CD8-positive, alpha-beta memory T cell (primary cell): ENCODE results near the gene PEBP1. TPM values are rescaled to one million over a fixed set of nuclear protein-coding genes. Genes with fewer than 3 reads are reported as not detected.

Experiments used
- CTCF ChIA-PET: fragments of 350-600 bp; sonication (Branson Sonifier 250); formaldehyde crosslinking; loops from one replicate; lab custom pipeline; 2021; ENCODE audit warnings: antibody characterized with exemption; lab: Charles Lee
- POLR2A ChIA-PET: fragments of 350-600 bp; sonication (Branson Sonifier 250); formaldehyde crosslinking; loops from one replicate; lab custom pipeline; 2021; ENCODE audit warnings: antibody characterized with exemption; lab: Charles Lee
- DNase-seq, 5 donors: peaks; one replicate each; pipeline versions ENCODE4 v3.0.0 to v3.0.0-alpha.2; 2020 to 2022; ENCODE audit warnings: mixed read lengths in 1 of 5
- H3K27ac ChIP-seq: one replicate; pipeline ENCODE4 v1.7.0; 2013; ENCODE audit warnings: low read depth, mild to moderate bottlenecking, low read length, moderate library complexity
- H3K27me3 ChIP-seq: 2 replicates; pipeline ENCODE4 v1.7.0; 2013; ENCODE audit warnings: low read length, mild to moderate bottlenecking; ENCODE audit not compliant: insufficient read depth, poor library complexity, severe bottlenecking
- H3K36me3 ChIP-seq: 2 replicates; pipeline ENCODE4 v1.7.0; 2013; ENCODE audit warnings: mild to moderate bottlenecking, low read length, moderate library complexity; ENCODE audit not compliant: insufficient read depth
- H3K4me1 ChIP-seq: 2 replicates; pipeline ENCODE4 v1.7.0; 2013; ENCODE audit warnings: mild to moderate bottlenecking, low read length, moderate library complexity; ENCODE audit not compliant: insufficient read depth
- H3K4me3 ChIP-seq: 2 replicates; pipeline ENCODE4 v1.7.0; 2013; ENCODE audit warnings: mild to moderate bottlenecking, low read length
- H3K9me3 ChIP-seq: 2 replicates; pipeline ENCODE4 v1.7.0; 2013; ENCODE audit warnings: mild to moderate bottlenecking, low read length
- H3K27ac Mint-ChIP-seq, 8 donors: one replicate each; pipeline ENCODE4 v1.8.0; 2020 to 2021; ENCODE audit warnings: mixed read lengths in 8 of 8, mild to moderate bottlenecking in 6 of 8, inconsistent platforms in 3 of 8, moderate library complexity in 3 of 8
- H3K27me3 Mint-ChIP-seq, 2 donors: one replicate each; pipeline ENCODE4 v1.8.0; 2020 to 2021; ENCODE audit warnings: mixed read lengths in 2 of 2, mild to moderate bottlenecking in 1 of 2, moderate library complexity in 1 of 2
- H3K36me3 Mint-ChIP-seq, 3 donors: one replicate each; pipeline ENCODE4 v1.8.0; 2020 to 2021; ENCODE audit warnings: mixed read lengths in 3 of 3, inconsistent platforms in 1 of 3, mild to moderate bottlenecking in 1 of 3
- H3K4me1 Mint-ChIP-seq, 3 donors: one replicate each; pipeline ENCODE4 v1.8.0; 2020 to 2021; ENCODE audit warnings: mixed read lengths in 3 of 3, inconsistent platforms in 1 of 3, mild to moderate bottlenecking in 1 of 3
- H3K4me3 Mint-ChIP-seq, 7 donors: one replicate each; pipeline ENCODE4 v1.8.0; 2020 to 2021; ENCODE audit warnings: mixed read lengths in 7 of 7, mild to moderate bottlenecking in 6 of 7, moderate library complexity in 4 of 7, inconsistent platforms in 2 of 7
- H3K9me3 Mint-ChIP-seq, 5 donors: one replicate each; pipeline ENCODE4 v1.8.0; 2020 to 2022; ENCODE audit warnings: mixed read lengths in 5 of 5, mild to moderate bottlenecking in 3 of 5, moderate library complexity in 2 of 5, inconsistent platforms in 1 of 5
- polyA plus RNA-seq: library from polyadenylated mRNA; unstranded; fragments of 300-500 nt; fragmentation: Illumina TruSeq; gene quantifications from one replicate; pipeline ENCODE4 v1.2.3, GENCODE V29; 2021
- total RNA-seq, 2 experiments: library from RNA; stranded (reverse); gene quantifications; one replicate each; pipeline ENCODE4 v1.2.3, GENCODE V29; 2021

Gene PEBP1
- total and polyA plus RNA-seq, 3 experiments from 2014 or later = 140 to 317 (median 142) TPM

DNA sequence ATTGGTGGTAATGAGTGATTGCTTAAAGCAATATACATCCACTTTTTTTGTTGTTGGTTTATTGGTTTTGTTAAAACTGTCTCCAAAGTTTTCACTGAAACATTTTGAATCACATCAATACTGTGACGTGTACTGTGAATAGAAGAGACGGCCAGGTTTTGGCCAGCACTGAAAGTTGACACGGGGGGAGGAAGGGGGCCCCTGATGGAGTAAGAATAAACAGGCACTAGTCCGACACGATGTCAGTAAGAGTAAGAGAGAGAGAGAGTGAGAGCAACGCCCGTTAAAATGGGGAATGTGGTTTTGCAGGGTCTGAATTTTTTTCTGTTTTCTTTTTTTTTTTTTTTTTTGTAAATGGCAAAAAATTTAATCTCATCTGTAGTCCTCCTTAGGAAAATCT is 14.7 kb downstream of the PEBP1 start:
- peaks cover 18% of the 10 kb centered on the region for H3K36me3 ChIP-seq
- H3K27me3 ChIP-seq = no peaks in the 10 kb centered on the region
- Mint-ChIP-seq H3K4me3 (no peak overlapping the region), H3K27ac (peak overlapping the region in 4 of 8 donors; percentile 44 to 84 (median 52)), H3K36me3 (peaks cover 0 to 57% (median 7%) of the 10 kb centered on the region in 3 donors), H3K27me3 (no peaks in the 10 kb centered on the region), H3K4me1 (peaks cover 0 to 3% (median 0%) of the 10 kb centered on the region in 3 donors), H3K9me3 (no peaks in the 10 kb centered on the region)
- H3K9me3 ChIP-seq = no peaks in the 10 kb centered on the region
- POLR2A ChIA-PET = no interaction called here
- DNase-seq = no peak
- H3K4me3 ChIP-seq = no peak overlapping the region
- CTCF ChIA-PET = no interaction called here
- no peak overlapping the region for H3K27ac ChIP-seq
- no peaks in the 10 kb centered on the region for H3K4me1 ChIP-seq

DNA sequence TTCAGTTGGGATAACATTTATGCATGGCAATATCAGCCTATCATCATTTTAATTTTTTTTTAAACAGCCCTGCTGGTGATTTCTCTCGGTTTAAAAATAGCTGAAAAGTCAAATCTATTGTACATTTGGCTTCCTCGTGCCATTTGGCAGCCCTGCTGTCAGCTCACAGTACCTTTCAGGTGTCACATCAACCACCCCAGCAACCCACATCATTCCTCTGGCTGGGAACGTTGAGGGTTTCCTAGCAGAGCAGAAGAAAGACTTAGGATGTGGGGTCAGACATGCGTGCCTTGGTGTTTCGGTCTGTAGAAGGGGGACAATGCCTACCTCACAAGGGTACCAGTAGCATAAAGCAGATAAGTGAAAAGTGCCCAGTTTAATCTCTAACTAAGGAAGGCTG is 15.8 kb downstream of the PEBP1 start:
- Histone ChIP-seq H3K4me1 (no peaks in the 10 kb centered on the region), H3K27ac (no peak overlapping the region), H3K27me3 (no peaks in the 10 kb centered on the region), H3K36me3 (peaks cover 23% of the 10 kb centered on the region), H3K4me3 (no peak overlapping the region), H3K9me3 (no peaks in the 10 kb centered on the region)
- Mint-ChIP-seq H3K4me3 (no peak overlapping the region), H3K9me3 (no peaks in the 10 kb centered on the region), H3K27me3 (no peaks in the 10 kb centered on the region), H3K4me1 (no peaks in the 10 kb centered on the region), H3K27ac (peak overlapping the region in 3 of 8 donors; percentile 58 to 80 (median 63)), H3K36me3 (peaks cover 0 to 51% (median 7%) of the 10 kb centered on the region in 3 donors)
- POLR2A ChIA-PET = interaction anchor here (1.2 kb wide), 1 partner anchor 16 kb away, joined by 5 read pairs; the partner anchor contains the start of gene PEBP1
- DNase-seq = no peak
- CTCF ChIA-PET = interaction anchor here (1.5 kb wide), 1 partner anchor 16 kb away, joined by 3 read pairs; the partner anchor contains the start of gene PEBP1

DNA sequence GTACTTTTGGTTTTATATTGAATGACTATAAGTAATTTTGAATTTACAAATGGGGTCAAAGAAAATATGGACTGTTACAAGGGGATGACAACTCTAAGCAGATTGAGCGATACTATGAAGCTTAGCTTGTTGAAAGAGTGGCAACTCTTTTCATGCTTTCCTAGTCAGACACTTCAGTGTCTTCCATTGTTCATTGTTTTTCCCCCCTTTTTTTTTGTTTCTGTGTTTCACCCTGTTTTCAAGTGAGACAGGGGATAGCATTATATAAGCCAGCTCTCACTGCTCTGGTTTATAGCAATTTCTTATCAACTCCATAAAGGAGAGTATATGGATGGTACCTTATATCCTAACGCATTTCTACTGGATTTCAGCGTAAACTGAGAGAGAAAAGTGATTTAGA is 24.6 kb downstream of the PEBP1 start:
- POLR2A ChIA-PET = interaction anchor here (0.5 kb wide), 1 partner anchor 44 kb away, joined by 4 read pairs; no protein-coding TSS in a partner anchor
- no peak overlapping the region for H3K4me3 Mint-ChIP-seq
- peaks cover 48% of the 10 kb centered on the region for H3K36me3 ChIP-seq

DNA sequence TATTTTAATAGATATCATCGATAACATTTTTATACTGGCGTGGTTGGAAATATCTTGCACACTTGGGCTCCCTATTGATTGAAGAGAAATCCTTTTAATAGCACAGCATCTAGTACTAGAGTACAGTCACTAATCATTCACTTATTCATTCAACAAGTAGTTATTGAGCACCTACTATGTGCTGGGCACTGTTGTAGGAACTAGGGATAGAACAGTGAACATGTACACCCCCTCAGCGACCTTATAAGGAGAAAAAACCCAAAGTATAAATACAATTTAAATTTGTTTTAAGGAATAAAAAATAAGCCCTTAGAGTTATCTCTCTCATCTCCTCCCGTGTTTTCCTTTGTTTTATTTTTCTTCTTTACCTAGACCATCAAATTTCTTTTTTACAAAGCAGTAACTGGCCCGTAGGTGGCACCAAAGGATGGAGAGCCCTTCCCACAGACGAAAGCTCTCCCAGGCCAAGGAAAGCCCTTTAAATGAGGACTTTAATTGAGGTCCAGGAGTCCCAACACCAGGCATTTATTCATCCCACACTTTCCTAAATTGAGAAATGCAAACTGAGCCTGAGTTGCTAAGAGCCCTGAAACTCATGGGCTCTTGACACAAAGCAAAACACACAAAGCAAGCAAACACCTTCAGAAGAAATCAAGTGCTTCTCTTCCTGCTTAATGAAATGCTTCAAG is 29.0 kb downstream of the PEBP1 start:
- DNase-seq = no peak
- Histone ChIP-seq H3K4me3 (no peak overlapping the region), H3K27me3 (no peaks in the 10 kb centered on the region), H3K27ac (no peak overlapping the region), H3K4me1 (peaks cover 15% of the 10 kb centered on the region), H3K9me3 (no peaks in the 10 kb centered on the region), H3K36me3 (peaks cover 21% of the 10 kb centered on the region)
- H3K4me3 Mint-ChIP-seq = no peak overlapping the region
- H3K27me3 Mint-ChIP-seq = no peaks in the 10 kb centered on the region
- ChIA-PET CTCF (interaction anchor here (0.7 to 1.4 kb wide), 2 partner anchors 29 to 213 kb away, joined by 3 to 4 read pairs; partner anchors contain the start of gene PEBP1), POLR2A (no interaction called here)
- H3K36me3 Mint-ChIP-seq = peaks cover 10 to 75% (median 17%) of the 10 kb centered on the region in 3 donors
- no peaks in the 10 kb centered on the region for H3K9me3 Mint-ChIP-seq
- H3K4me1 Mint-ChIP-seq = peaks cover 2 to 6% (median 6%) of the 10 kb centered on the region in 3 donors
- H3K27ac Mint-ChIP-seq = peak overlapping the region in 1 of 8 donors; percentile 28

More for the DNA sequence above, 24.6 kb downstream of the PEBP1 start:
- peaks cover 13 to 48% (median 16%) of the 10 kb centered on the region in 3 donors for H3K36me3 Mint-ChIP-seq
- no peaks in the 10 kb centered on the region for H3K9me3 Mint-ChIP-seq
- DNase-seq = no peak
- H3K27me3 Mint-ChIP-seq = no peaks in the 10 kb centered on the region
- H3K9me3 ChIP-seq = no peaks in the 10 kb centered on the region
- H3K27ac Mint-ChIP-seq = no peak overlapping the region
- H3K27ac ChIP-seq = no peak overlapping the region
- no peaks in the 10 kb centered on the region for H3K27me3 ChIP-seq
- H3K4me1 ChIP-seq = peaks cover 15% of the 10 kb centered on the region
- H3K4me1 Mint-ChIP-seq = peaks cover 1 to 6% (median 3%) of the 10 kb centered on the region in 3 donors
- CTCF ChIA-PET = no interaction called here
- H3K4me3 ChIP-seq = no peak overlapping the region

DNA sequence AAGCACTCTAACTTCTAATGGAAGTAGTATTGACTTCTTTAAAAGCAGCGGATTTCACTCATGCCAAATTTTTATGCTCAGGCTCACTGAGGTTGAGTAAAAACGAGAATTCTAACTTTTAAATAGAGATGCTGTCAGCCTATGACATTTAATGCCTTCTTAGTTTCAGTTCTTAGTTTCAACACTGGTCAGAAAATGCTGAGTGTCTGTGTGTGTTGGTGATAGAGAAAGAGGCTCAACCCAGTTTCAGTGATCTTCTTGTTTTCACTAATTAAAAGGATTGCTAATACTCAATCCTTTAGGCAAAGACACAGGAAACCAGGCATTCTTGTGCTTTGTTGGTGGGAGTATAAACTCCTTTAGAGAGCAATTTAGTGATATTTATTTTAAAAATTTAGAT is 31.0 kb downstream of the PEBP1 start:
- Histone ChIP-seq H3K4me1 (peaks cover 15% of the 10 kb centered on the region), H3K27me3 (no peaks in the 10 kb centered on the region), H3K4me3 (no peak overlapping the region), H3K27ac (no peak overlapping the region), H3K9me3 (no peaks in the 10 kb centered on the region), H3K36me3 (peaks cover 15% of the 10 kb centered on the region)
- no peaks in the 10 kb centered on the region for H3K9me3 Mint-ChIP-seq
- CTCF ChIA-PET = interaction anchor here (1.0 kb wide), 1 partner anchor 212 kb away, joined by 3 read pairs; no protein-coding TSS in a partner anchor
- H3K36me3 Mint-ChIP-seq = peaks cover 10 to 75% (median 21%) of the 10 kb centered on the region in 3 donors
- POLR2A ChIA-PET = no interaction called here
- no peak overlapping the region for H3K4me3 Mint-ChIP-seq
- peaks cover 4 to 6% (median 6%) of the 10 kb centered on the region in 3 donors for H3K4me1 Mint-ChIP-seq
- H3K27ac Mint-ChIP-seq = peak overlapping the region in 1 of 8 donors; percentile 61
- DNase-seq = no peak
- no peaks in the 10 kb centered on the region for H3K27me3 Mint-ChIP-seq

DNA sequence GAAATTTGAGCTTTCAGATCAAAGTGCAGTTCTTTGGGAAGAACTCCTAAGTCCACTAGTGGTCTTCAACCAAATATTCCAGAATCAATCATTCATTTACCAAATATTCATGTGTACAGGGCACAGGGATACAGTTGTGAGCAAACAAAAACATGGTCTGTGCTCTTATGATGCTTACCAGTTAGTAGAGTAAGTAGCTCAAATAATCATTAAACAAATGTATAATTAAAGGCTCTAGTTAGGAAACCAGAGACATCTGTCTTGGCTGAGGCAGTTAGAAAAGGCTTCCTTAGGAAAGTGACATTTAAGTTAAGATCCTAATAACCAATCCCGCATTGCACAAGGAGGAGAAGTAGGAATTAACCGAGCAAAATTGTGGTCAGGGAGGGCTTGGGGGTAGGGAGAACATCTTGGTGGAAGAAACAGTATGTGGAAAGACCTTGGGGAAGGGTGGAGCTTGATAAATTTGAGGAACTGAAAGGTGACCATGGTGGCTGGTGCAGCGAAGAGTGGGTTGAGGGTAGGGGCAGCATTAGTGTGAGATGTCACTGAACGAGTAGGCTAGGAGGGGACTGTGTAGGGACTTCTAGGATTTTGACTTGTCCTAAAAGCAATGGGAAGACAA is 40.0 kb downstream of the PEBP1 start:
- DNase-seq = no peak
- peak overlapping the region in 1 of 8 donors; percentile 31 for H3K27ac Mint-ChIP-seq
- no peaks in the 10 kb centered on the region for H3K4me1 ChIP-seq
- H3K9me3 Mint-ChIP-seq = no peaks in the 10 kb centered on the region
- H3K9me3 ChIP-seq = no peaks in the 10 kb centered on the region
- POLR2A ChIA-PET = no interaction called here
- peaks cover 0 to 3% of the 10 kb centered on the region in 2 donors for H3K27me3 Mint-ChIP-seq
- H3K27me3 ChIP-seq = no peaks in the 10 kb centered on the region
- H3K4me3 Mint-ChIP-seq = no peak overlapping the region
- H3K36me3 Mint-ChIP-seq = peaks cover 18 to 74% (median 34%) of the 10 kb centered on the region in 3 donors
- H3K4me1 Mint-ChIP-seq = peaks cover 0 to 2% (median 0%) of the 10 kb centered on the region in 3 donors
- no peak overlapping the region for H3K4me3 ChIP-seq
- no peak overlapping the region for H3K27ac ChIP-seq
- H3K36me3 ChIP-seq = peaks cover 49% of the 10 kb centered on the region
- CTCF ChIA-PET = interaction anchor here (0.8 to 3.7 kb wide), 3 partner anchors 40 to 201 kb away, joined by 3 to 12 read pairs (median 4); partner anchors contain the start of genes PEBP1 and SUDS3

DNA sequence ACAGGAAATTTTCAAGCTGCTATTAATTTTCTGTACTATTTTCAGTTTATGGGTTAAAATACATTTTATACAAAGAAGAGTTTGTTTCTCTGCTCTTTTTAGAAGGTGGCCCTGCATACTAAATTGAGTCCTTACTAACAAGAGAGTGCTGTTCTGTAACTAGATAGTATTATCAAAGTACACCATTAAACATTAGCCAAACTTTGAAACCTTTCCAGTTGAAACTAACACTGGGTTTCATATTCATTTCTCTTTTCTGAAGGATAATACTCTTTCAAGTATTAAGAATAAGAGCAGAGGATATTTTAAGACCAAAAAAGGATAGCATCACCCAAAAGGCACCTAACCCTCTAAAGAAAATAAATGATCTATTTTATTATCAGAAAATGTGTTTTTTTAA is 47.2 kb downstream of the PEBP1 start:
- Mint-ChIP-seq H3K36me3 (peaks cover 5 to 39% (median 11%) of the 10 kb centered on the region in 3 donors), H3K27ac (peak overlapping the region in 4 of 8 donors; percentile 1 to 26 (median 16)), H3K27me3 (no peaks in the 10 kb centered on the region), H3K4me1 (peaks cover 19 to 30% (median 26%) of the 10 kb centered on the region in 3 donors), H3K9me3 (no peaks in the 10 kb centered on the region), H3K4me3 (no peak overlapping the region)
- DNase-seq = no peak
- Histone ChIP-seq H3K27ac (no peak overlapping the region), H3K36me3 (peaks cover 5% of the 10 kb centered on the region), H3K4me1 (no peaks in the 10 kb centered on the region), H3K9me3 (no peaks in the 10 kb centered on the region), H3K27me3 (no peaks in the 10 kb centered on the region), H3K4me3 (no peak overlapping the region)
- ChIA-PET POLR2A (no interaction called here), CTCF (interaction anchor here (0.7 to 8.2 kb wide), 7 partner anchors 9 to 194 kb away, joined by 3 to 63 read pairs (median 3); partner anchors contain the start of genes SUDS3 and TAOK3)
